HL-60/S4 treated with retinoic acid at 250 ng/mL for 4 days and 3 days (cell line): ENCODE results near the gene PHF21B.
"Not testable (repeated sequence)": the region's sequence is repeated elsewhere in the genome, so short reads cannot be mapped to it uniquely, and the experiment has no call there.

Source experiments
- in situ Hi-C: fragments of 300-500 bp; cut with MboI; formaldehyde crosslinking; loops from 2 replicates; pipeline ENCODE4 v1.7.0; 2022; ENCODE audit warnings: low sequenced_read_pairs

The PHF21B gene

GRCh38 chr22:45009606-45010531, at the start of gene PHF21B:
Gene PHF21B (minus strand): TSS chr22:45010005. CDS start chr22:45009549, 456 bp downstream.
- in situ Hi-C loops = no loop called here

DNA sequence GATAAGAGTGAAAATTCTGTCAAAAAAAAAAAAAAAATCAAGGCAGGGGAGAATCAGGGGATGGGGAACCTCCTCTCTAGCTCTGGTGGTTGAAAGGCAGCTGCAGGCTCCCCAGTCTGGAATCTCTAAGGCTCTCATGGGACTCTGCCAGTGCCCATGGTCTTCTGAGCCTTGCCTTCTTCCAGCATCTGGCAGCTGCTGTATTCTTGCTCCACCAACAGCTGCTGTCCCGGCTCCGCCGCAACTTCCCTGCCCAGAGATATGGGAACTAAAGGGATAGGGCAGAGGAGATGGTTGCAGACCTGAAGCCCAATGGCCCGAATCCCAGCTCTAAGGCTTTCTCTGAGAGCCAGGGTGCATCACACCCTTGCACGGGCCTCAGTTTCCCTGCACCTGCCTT, 49.5 kb upstream of the PHF21B start:
- in situ Hi-C loops = no loop called here

DNA sequence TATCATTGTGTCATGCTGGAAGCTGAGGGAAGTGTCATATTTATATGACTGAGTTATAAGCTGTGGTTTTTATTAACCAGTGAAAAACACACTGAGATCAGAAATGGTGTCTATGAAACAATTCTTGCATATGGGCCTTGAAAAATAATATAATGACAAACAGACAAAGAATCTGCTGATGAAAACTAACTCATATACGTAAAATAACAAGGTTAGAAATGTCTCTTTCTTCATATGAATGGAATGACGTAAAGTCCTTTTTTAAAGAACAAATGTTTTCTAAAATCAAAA, 48.8 kb upstream of the PHF21B start:
- in situ Hi-C loops = no loop called here

DNA sequence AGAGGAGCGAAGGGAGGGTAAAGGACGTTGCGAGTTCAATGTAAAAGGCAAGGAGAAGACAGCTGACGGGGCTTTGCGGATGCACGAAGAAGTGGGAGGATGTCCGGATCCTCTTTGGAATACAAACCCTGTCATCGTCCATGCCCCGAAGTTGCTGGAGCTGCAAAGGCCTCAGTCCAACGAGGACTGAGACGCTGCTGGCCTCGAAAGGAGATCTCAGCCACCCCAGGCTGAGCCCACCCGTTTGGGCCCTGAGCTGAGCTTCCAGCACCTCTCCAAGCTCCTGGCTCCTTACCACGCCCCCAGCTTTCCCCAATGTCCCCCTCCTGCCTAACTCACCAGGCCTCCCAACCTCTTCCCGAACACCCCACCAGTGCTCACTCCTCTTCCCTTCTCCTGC, 46.1 kb upstream of the PHF21B start:
- in situ Hi-C loops = no loop called here

DNA sequence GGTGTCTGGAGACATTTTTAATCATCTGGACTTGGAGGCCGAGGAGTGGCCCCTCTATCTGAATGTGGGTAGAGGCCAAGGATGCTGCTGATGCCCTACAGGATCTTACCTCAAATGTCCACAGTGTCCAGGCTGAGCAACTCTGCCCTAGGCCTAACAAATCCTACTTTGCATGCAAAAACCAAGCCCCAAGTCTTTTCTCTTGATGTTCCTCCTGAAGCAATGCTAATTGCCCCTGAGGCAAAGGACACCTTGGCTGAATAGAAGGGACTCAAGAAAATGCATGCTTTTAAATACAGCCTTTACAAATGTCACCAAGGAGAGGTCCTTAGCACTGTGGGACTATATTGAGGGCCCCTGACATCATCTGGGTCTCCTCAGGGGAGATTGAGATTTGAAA, 43.8 kb upstream of the PHF21B start:
- in situ Hi-C loops = no loop called here

- in situ Hi-C loops = no loop called here
Measured at GRCh38 chr22:45053094-45053493, 43.3 kb upstream of the PHF21B start.

DNA sequence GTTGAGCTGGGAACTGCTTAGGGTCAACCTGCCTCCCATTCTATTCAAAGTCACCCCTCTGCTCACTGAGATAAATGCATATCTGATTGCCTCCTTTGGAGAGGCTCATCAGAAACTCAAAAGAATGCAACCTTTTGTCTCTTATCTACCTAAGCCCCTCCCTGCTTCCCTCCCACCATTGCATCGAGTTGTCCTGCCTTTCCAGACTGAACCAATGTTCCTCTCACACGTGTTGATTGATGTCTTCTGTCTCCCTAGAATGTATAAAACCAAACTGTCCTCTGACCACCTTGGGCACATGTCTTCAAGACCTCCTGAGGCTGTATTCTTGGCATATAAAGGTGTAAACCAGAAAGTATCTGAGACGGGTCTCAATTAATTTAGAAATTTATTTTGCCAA, 42.9 kb upstream of the PHF21B start:
- in situ Hi-C loops = not testable (repeated sequence)

DNA sequence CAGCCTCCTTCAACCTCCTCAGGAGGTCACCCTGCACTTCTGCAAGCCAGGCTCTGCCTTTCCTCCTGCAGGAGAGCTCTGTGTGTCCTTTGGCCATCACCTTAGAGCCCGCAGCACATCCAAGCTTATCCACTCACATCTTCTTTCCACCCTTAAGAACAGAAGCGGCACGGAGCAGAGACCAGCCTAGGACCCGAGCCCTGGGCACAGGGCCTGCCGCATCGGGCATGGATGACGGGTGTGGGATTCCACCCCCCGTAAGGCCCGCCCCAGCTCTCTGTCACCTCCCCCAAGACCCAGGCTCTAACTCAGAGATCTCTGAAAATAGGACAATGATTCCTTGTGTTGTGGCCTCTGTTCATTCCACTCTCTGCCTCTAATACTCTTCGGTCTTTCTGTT, 42.1 kb upstream of the PHF21B start:
- in situ Hi-C loops = no loop called here

- in situ Hi-C loops = no loop called here
Measured at GRCh38 chr22:45051419-45051818, 41.6 kb upstream of the PHF21B start.

DNA sequence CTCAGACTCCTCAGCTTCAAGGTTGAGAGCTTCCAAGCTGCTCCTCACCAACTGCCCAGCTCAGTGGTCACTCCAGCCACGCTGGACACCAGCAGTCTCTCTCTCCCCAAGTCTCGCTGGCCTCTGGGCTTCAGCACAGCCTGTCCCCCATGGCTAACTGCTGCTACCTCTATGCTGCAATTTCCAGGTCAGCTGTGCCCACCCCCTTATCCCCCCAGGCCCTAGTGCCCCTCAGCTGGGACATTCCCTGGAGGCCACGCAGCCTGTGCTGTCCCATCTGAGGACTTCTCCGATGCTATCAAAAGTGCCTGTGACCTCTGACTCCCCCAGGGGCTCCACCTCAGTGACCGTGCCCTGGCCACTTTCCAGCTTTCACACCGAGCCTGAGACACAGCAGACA, 37.5 kb upstream of the PHF21B start:
- in situ Hi-C loops = no loop called here

- in situ Hi-C loops = no loop called here
Measured at GRCh38 chr22:45045208-45045607, 35.4 kb upstream of the PHF21B start.

- in situ Hi-C loops = no loop called here
Measured at GRCh38 chr22:45042263-45042662, 32.5 kb upstream of the PHF21B start.

GRCh38 chr22:45039133-45039532, 29.3 kb upstream of the PHF21B start:
- in situ Hi-C loops = no loop called here

GRCh38 chr22:45036154-45036553, 26.3 kb upstream of the PHF21B start:
- in situ Hi-C loops = no loop called here

DNA sequence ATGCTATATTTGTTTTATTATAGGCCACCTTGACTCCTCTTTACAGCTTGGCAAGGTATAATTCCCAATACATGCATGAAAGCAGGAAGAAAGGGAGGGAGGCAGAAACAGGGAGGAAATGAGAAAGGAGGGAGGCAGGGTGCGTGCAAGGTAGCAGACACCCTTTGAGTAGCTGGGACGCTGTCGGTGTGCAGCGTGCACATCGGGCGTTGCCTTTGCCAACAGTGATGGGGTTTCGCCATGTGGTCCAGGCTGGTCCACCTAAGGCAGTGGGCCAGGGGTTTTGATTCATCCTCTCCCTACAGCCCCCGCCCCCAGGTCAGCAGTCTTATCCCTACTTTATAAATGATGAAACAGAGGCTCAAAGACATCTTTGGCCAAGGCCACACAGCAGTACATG, 25.0 kb upstream of the PHF21B start:
- in situ Hi-C loops = no loop called here

DNA sequence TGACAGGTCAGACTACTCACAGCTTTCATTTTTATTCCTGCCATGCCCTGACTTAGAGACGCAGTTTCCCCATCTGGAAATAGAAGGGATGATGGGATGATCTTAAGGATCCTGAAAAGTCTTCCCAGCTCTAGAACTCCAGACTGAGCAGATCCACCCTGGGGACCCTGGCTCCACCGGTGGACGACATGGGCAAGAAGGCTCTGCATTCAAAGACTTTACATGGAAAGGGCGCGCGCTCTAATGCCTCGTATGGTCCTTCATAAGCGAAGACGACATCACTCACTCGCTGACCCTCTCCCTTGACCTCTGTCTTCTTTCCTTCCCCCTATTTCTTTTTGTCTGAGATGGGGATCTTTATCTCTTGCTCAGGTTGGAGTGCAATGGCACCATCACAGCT, 24.4 kb upstream of the PHF21B start:
- in situ Hi-C loops = no loop called here

DNA sequence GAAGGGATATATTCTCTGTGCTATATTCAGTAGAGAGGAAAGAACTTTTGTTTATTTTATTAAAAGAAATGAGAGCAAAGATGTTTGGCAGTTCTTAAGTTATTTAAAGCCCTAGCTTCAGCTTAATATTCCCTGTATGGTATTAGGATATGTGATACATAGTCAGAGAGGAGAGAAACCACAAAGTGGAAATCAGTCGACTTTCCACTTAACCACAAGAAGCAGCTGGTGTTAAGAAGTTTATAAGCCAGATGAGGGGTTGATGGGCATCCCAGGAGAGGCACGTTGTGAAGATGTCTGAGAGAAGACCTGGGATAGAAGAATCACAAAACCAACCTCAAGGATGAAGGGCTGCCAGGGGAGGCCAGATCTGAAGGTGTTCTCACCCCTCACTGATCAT, 23.3 kb upstream of the PHF21B start:
- in situ Hi-C loops = no loop called here

- in situ Hi-C loops = no loop called here
Measured at GRCh38 chr22:45031629-45032403, 22.0 kb upstream of the PHF21B start.

GRCh38 chr22:45029501-45029900, 19.7 kb upstream of the PHF21B start:
- in situ Hi-C loops = no loop called here

GRCh38 chr22:45026511-45026910, 16.7 kb upstream of the PHF21B start:
- in situ Hi-C loops = no loop called here

- in situ Hi-C loops = no loop called here
Measured at GRCh38 chr22:45023431-45023830, 13.6 kb upstream of the PHF21B start.
